Tibial nerve (tissue), 3 donors: ENCODE results near the gene FBL.

Experiments
- EP300 ChIP-seq, 2 donors: sonication (generic); formaldehyde crosslinking; IDR thresholded peaks; one replicate each; pipeline ENCODE4 v1.6.1; 2017; ENCODE audit warnings: antibody characterized with exemption in 2 of 2, mild to moderate bottlenecking in 1 of 2
- POLR2A ChIP-seq, 2 donors: fragments of 450-650 bp; IDR thresholded peaks; one replicate each; pipeline ENCODE4 v1.6.1; 2017; ENCODE audit warnings: antibody characterized with exemption in 2 of 2, mild to moderate bottlenecking in 2 of 2, moderate library complexity in 2 of 2

GRCh38 chr19:39848392-39848791 lies 2.2 kb upstream of the FBL start:
- no peak for TF ChIP-seq EP300 (IDR thresholded peaks at IDR 0.05)
- no peak for TF ChIP-seq POLR2A (IDR thresholded peaks at IDR 0.05)
